Measurements from ENCODE around the gene MYL11.

MYL11 gene

DNA sequence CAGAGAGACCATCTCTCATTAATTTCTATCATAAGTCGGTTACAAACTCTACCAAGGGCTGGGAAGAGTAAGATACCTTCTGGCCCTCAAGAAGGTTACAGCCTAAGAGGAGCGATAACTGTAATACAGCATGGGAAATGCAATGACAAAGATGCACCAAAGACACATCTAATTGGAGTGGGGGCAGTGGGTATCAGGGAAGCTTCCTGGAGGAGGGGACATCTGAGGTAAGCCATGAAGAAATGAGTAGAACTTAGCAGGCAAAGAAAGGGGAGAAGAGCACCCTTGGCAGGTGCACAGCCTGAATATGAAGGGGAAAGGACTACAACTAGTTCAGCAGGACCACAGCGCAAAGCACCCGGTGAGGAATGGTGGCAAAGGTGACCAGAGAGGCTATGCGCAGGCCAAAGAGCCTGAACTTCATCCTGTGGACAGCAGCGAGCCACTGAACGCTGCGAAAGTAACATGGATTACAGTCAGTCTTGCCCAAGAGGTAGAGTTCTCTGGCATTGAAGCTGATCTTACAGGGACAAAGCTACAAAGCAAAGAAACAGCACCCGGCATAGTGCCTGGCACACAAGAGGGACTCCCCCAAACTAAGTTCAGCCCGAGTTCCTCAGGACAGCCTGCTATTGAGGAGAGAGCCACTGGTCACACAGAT lies 7.1 kb upstream of the MYL11 start:
- Histone ChIP-seq H3F3A (ENCODE audit: insufficient read depth) (peaks cover 13% of the 10 kb centered on the region), H3K4me3 (ENCODE audit: insufficient read depth, low read length, poor library complexity, severe bottlenecking) (peak overlapping the region; percentile 73), H3K9me2 (replicated peaks; ENCODE audit: insufficient read depth, low read length) (no peaks in the 10 kb centered on the region), H4K20me1 (ENCODE audit: low read depth, low read length) (no peaks in the 10 kb centered on the region; the same call in 1 of the 2 replicates), H2AFZ (ENCODE audit: low read depth, low read length, severe bottlenecking) (no peak overlapping the region), H3K9me3 (ENCODE audit: insufficient read depth, low read length) (no peaks in the 10 kb centered on the region), H3K27me3 (ENCODE audit: low read length) (no peaks in the 10 kb centered on the region), H3K9ac (ENCODE audit: low read length) (peak overlapping the region; percentile 96), H3K27ac (ENCODE audit: low read depth, low read length) (0 out of 2 replicates have a peak overlapping the region, but pooled peaks have one; percentile 44), H3K36me3 (ENCODE audit: low read length) (0 out of 2 replicates have a peak, but pooled peaks cover 1% of the 10 kb centered on the region), H3K79me2 (ENCODE audit: insufficient read depth, low read length) (peaks cover 74% of the 10 kb centered on the region), H3K4me2 (ENCODE audit: low read depth, low read length, poor library complexity, severe bottlenecking) (peak overlapping the region; percentile 83)
- no peak for TF ChIP-seq EZH2phosphoT487 (conservative IDR thresholded peaks at IDR 0.05; ENCODE audit: low read length)
- TF ChIP-seq, protein P1, sequence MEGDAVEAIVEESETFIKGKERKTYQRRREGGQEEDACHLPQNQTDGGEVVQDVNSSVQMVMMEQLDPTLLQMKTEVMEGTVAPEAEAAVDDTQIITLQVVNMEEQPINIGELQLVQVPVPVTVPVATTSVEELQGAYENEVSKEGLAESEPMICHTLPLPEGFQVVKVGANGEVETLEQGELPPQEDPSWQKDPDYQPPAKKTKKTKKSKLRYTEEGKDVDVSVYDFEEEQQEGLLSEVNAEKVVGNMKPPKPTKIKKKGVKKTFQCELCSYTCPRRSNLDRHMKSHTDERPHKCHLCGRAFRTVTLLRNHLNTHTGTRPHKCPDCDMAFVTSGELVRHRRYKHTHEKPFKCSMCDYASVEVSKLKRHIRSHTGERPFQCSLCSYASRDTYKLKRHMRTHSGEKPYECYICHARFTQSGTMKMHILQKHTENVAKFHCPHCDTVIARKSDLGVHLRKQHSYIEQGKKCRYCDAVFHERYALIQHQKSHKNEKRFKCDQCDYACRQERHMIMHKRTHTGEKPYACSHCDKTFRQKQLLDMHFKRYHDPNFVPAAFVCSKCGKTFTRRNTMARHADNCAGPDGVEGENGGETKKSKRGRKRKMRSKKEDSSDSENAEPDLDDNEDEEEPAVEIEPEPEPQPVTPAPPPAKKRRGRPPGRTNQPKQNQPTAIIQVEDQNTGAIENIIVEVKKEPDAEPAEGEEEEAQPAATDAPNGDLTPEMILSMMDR (IDR thresholded peaks at IDR 0.05; ENCODE audit: insufficient read depth, low read length, poor library complexity, severe bottlenecking) = no peak

DNA sequence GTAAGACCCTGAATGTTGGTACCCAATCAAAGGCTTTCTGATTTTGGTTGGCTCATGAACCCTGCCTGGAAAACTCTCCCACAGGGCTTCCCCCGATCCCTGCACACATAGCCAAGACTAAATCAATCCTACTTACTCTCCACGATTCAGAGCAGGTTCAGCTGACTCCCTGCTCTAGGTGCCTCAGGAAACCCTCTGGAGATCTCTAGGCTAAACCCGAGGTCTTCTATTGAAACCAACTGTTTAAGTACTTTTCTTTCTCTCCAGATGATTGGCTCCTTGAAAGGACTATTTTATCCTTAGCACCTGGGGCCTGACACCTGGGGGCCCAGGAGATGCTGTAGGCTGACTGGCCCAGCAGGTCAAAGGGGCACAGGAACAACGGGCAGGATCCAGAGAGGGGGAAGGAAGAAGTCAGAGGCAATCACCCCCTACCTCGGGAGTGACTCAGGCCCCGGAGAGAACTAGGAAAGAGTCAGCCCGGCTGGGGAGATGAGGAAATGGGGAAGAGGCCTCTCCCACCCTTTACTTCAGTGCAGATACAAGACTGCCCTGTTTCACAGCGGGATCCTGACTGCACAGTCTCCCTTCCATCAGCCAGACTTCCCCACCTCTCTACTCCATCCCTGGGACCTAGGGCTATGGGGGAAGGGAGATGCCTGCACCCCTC lies 6.3 kb upstream of the MYL11 start:
- H3K9me2 ChIP-seq (replicated peaks; ENCODE audit: insufficient read depth, low read length) = no peaks in the 10 kb centered on the region
- H3K27ac ChIP-seq (ENCODE audit: low read depth, low read length) = peak overlapping the region; percentile 44
- H3K4me3 ChIP-seq (ENCODE audit: insufficient read depth, low read length, poor library complexity, severe bottlenecking) = peak overlapping the region; percentile 73
- peaks cover 14% of the 10 kb centered on the region for H3F3A ChIP-seq (ENCODE audit: insufficient read depth)
- H3K9ac ChIP-seq (ENCODE audit: low read length) = peak overlapping the region; percentile 96
- peaks cover 67% of the 10 kb centered on the region for H3K79me2 ChIP-seq (ENCODE audit: insufficient read depth, low read length)
- TF ChIP-seq, protein P1 (IDR thresholded peaks at IDR 0.05; ENCODE audit: insufficient read depth, low read length, poor library complexity, severe bottlenecking) = no peak
- no peak for TF ChIP-seq EZH2phosphoT487 (conservative IDR thresholded peaks at IDR 0.05; ENCODE audit: low read length)
- no peaks in the 10 kb centered on the region for H3K9me3 ChIP-seq (ENCODE audit: insufficient read depth, low read length)
- H3K27me3 ChIP-seq (ENCODE audit: low read length) = no peaks in the 10 kb centered on the region
- no peaks in the 10 kb centered on the region; the same call in 1 of the 2 replicates for H4K20me1 ChIP-seq (ENCODE audit: low read depth, low read length)
- H3K36me3 ChIP-seq (ENCODE audit: low read length) = no peaks in the 10 kb centered on the region
- H2AFZ ChIP-seq (ENCODE audit: low read depth, low read length, severe bottlenecking) = no peak overlapping the region
- H3K4me2 ChIP-seq (ENCODE audit: low read depth, low read length, poor library complexity, severe bottlenecking) = peak overlapping the region; percentile 83

DNA sequence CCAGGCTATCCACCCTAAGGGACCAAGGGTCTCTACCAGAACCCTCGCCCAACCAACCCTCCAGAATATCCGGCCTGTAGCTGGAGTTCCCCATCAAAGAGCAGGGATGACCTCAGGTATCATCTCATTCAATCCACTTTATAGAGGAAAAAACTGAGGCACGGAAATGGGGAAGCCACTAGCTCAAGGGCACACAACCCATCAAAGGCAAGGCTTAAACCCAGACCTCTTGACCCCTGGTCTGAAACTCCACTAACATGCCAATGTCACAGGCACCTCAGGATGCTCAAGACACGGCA lies 5.9 kb upstream of the MYL11 start:
- no peaks in the 10 kb centered on the region for H3K9me2 ChIP-seq (replicated peaks; ENCODE audit: insufficient read depth, low read length)
- H3K79me2 ChIP-seq (ENCODE audit: insufficient read depth, low read length) = peaks cover 62% of the 10 kb centered on the region
- no peaks in the 10 kb centered on the region for H3K9me3 ChIP-seq (ENCODE audit: insufficient read depth, low read length)
- no peaks in the 10 kb centered on the region; the same call in 1 of the 2 replicates for H4K20me1 ChIP-seq (ENCODE audit: low read depth, low read length)
- peak overlapping the region; percentile 73 for H3K4me3 ChIP-seq (ENCODE audit: insufficient read depth, low read length, poor library complexity, severe bottlenecking)
- no peak overlapping the region for H2AFZ ChIP-seq (ENCODE audit: low read depth, low read length, severe bottlenecking)
- H3K27ac ChIP-seq (ENCODE audit: low read depth, low read length) = peak overlapping the region; percentile 44
- H3F3A ChIP-seq (ENCODE audit: insufficient read depth) = peaks cover 14% of the 10 kb centered on the region
- no peaks in the 10 kb centered on the region for H3K36me3 ChIP-seq (ENCODE audit: low read length)
- peak overlapping the region; percentile 96 for H3K9ac ChIP-seq (ENCODE audit: low read length)
- TF ChIP-seq EZH2phosphoT487 (conservative IDR thresholded peaks at IDR 0.05; ENCODE audit: low read length) = no peak
- H3K27me3 ChIP-seq (ENCODE audit: low read length) = no peaks in the 10 kb centered on the region
- H3K4me2 ChIP-seq (ENCODE audit: low read depth, low read length, poor library complexity, severe bottlenecking) = peak overlapping the region; percentile 83
